HG02588 (cell line): ENCODE data around the gene FAM20B.

Source experiments
- ATAC-seq: cut with Tn5 transposase; IDR thresholded peaks from one replicate; pipeline ENCODE4 v1.9.1; 2021; ENCODE audit warnings: mild to moderate bottlenecking, moderate library complexity; ENCODE audit not compliant: unreplicated experiment

The FAM20B gene

DNA sequence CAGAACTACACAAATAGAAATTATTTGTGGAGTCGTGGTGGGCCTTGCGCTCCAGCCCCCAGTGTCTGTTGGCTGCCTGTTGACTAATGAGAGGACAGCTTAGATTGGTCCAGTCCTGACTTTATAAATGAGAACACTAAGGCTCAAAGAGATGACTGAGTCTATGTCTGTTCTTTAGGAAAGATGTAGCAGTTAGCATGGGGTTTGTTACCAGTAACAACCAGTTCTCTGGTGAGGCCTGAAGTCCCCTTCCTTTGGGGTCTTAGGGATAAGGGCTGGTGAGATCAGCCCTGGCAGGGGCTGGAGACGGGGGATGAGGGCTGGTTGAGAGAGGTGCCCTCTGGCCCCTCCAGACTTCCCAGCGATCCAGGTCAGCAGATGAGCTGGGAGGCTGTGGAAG is 65.2 kb downstream of the FAM20B start:
- ATAC-seq: no peak

DNA sequence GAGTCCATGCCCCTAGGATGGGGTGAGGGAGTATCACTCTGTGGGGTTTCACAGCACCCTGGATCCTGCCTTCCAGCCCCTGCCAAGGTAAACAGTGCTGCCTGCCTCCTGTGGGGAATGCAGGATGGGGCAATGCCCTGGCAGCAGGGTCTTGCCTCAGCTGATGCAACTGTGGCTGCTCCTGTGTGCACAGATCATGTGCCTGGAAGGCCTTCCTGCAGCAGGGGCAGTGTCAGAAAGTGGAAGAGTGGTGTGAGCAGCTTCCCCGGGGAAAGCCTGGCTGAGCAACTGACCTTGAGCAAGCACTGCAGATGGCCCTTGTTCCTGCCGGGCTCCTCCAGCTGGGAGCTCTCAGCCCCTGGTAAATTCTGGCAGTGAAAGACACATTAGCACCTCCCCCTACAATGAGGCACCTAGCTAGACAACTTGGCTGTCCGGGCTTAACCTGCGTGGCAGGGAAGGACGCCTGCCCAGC is 66.0 kb downstream of the FAM20B start:
- ATAC-seq: no peak

DNA sequence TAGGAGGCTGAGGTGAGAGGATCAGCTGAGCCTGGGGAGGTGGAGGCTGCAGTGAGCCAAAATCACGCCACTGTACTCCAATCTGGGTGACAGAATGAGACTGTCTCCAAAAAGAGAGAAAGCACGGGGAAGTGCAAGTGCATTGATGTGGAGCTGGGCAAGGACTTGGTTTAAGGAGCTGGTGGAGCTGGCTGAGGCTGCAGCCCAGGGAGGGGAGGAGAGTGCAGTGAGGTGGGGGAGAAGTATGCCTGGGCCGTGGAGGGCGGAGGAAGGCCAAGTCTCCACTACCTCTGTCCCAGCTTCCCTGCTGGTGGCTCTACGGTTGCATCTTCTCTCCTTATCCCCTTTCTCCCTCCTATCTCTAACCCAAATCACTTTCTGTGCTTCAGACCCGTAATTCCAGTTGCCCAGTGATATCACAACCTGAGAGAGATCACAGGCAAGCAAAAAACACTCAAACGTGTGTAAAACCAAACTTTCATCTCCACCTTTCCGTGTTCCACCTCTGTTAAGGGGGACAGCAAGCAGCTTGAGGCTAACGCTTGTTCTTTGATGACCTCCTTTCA is 67.3 kb downstream of the FAM20B start:
- ATAC-seq: no peak

DNA sequence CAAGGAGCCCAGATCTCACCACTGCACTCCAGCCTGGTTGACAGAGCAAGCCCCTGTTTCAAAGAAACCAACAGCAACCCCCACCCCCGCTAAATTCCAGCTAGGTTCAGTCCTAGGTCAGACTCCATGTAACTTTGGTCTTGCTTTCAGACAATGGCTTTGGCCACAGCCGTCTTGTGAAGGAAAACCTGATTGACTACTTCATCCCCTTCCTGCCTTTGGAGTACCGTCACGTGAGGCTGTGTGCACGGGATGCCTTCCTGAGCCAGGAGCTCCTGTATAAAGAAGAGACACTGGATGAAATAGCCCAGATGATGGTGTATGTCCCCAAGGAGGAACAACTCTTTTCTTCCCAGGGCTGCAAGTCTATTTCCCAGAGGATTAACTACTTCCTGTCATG is 69.1 kb downstream of the FAM20B start:
- ATAC-seq: no peak

DNA sequence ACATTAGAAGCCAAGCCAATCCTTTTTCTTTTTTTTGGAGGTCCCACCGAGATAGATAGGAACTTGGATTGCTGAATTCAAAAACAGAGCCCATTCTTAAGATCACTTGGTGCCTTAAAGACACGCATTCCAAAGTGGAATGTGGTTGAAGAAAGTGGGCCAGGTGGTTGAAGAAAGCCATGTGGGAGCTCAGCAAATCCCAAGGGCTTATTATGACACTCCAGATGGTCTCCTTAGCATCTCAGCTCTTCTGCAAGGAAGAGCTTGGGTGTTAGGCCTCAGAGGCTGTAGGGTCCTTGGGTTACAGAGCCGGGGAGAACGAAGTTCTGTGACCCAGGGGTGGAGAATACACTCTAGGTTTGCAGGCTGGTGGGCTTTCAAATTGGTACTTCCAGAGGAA is 69.7 kb downstream of the FAM20B start:
- no peak for ATAC-seq

DNA sequence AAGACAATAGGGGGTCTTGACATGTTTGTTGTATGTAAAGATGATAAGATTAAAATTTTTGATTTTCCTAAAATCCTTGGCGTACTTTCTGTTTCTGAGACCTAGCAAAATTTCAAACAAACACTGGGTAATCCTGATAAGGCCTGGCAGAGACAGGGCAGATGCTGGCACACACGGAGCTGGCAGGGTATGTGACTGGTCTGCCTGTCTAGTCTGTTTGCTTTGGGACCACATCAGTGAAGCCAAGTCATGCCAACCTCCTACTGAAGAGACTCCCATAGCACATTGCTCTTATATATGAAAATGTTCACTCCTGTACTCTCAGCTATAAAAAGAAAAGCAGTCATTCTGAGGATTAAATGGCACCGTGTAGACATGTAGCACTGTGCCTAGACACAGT is 70.2 kb downstream of the FAM20B start:
- ATAC-seq: no peak

DNA sequence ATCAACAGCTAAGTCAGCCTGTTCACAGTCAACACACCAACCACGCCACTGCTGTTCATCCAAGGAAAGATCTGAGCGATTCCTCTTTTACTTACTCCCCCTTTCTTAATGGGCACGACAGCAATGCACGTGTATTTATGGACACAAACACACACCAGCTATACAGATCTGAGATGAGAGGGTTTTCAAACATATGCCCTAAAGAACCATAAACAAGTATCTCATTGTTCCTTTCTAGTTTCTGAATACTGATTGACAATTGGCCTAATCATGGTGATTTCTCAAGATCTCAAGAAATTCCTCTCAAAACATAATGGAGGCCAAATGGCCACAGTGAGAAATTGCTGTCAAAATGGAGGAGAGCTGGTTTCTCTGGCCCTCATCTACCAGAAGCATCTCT is 74.2 kb downstream of the FAM20B start:
- ATAC-seq: no peak

DNA sequence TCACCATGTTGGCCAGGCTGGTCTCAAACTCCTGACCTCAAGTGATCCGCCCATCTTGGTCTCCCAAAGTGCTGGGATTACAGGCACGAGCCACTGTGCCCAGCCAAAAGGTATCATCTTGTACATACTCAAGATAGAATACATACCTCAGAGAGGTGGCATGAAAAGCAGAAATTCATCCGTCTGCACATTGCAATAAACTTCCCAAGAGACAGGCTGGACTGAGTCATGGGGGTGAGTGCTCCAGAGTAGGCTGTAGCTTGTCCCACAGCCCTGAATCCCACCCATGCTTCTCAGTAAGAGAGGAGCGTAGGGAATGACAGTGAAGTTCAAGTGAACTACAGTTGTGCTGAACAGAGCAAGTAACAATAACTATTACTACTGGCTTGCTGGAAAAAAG is 75.9 kb downstream of the FAM20B start:
- ATAC-seq: no peak

DNA sequence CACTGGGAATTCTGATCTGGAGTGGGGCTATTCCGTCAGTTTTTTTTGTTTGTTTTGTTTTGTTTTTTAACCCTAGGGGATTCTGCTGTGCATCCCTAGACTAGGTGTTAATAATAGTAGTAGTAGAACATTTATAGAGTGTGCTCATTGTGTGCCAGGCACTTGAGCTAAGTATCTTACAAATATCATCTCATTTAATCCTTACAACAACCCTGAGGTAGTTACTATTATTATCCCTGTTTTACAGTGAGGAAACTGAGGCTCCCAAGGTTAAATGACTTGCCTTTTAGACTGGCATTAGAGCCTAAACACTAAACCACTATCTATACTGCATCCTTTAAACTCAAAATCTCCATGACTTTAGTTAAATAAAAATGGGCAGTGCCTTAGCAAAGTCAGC is 78.3 kb downstream of the FAM20B start:
- ATAC-seq: no peak

DNA sequence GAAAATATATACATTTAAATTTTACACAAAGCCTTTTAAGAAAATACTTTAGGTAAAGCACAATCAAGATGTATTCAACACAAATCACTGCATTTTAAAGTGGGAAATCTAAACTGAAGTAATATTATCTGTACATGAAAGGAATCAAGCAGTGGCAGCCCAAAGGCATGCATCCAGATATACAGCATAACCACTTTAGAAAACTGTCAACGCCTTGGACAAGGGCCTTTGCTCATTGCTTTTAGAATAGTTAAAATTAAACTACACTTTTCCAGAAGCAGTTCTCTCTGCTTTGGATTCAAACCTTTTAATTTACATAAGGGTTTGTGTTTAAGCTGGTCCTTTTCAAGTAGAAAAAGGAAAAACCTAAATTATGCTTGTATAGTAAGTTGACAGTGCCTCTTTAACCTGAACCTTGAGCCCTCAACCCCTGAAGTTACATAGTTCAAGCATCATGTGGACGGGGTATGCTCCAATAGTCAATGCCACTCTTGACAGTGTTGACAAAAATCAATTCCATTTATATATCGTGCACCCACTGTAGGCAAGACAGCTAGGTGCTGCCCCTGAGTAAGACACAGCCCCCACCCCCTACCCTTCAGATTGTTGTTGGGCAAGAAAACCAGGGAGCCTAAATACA is 79.0 kb downstream of the FAM20B start:
- no peak for ATAC-seq

DNA sequence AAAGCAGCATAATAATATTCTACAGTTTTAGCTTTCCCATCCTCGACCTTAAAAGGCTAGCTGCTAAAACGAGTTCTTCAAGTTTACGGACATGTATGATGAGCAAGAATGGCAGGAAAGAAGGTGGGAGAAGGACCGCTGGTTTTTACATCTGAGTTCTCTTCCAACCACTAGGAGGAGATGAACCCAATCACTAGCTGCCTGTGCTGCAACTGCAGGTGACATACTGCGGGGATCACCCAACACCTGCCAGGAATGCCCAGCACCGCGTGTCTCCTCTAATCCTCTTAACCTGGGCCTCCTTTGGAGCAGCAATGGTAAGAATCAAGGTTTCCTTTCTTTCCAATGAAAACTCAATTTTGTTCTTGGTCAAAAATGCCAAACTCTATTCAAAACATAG is 79.7 kb downstream of the FAM20B start:
- ATAC-seq: no peak

DNA sequence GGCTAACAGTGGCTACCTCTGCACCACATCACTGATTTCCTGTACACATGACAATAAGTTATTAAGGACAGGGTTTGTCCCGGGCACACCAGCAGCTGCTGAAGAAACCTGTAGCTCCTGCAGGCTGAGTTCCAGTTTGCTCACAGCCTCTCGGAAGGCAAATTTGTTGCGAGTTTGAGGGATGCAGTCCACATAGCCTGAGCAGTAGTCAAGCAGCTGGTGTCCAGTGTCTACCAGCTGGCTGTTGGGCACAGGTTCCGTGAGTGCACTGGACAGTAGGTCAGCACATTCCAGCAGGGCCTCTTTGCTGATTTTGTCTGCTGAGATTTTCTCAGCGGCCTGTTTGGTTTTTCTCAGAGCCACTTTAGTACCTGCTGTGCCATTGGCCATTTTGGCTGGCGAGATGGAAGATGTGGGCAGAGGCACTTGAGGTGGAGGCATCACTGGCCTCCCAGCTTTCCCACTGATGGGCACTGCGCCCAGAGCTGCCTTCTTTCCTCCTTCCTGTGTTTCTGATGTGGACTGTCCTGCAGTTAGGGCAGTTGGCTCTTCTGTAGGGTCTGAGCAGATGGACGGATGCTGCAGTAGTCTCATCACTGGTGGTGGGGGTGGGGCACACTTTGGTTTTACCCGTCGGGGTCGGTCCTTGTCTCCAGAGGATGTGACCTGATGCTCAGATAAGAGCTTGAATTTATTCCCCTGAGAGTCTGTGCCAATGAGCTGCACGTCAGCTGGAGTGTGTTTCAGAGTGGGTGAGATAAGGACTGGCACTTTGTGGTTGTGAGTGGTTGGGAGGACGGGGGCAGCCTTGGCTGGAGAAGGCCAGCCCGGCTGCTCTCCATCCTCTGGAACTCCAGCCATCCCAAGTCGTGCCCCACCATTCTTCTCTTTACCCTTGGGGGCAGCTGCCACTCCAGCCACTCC is 82.3 kb downstream of the FAM20B start:
- no peak for ATAC-seq

DNA sequence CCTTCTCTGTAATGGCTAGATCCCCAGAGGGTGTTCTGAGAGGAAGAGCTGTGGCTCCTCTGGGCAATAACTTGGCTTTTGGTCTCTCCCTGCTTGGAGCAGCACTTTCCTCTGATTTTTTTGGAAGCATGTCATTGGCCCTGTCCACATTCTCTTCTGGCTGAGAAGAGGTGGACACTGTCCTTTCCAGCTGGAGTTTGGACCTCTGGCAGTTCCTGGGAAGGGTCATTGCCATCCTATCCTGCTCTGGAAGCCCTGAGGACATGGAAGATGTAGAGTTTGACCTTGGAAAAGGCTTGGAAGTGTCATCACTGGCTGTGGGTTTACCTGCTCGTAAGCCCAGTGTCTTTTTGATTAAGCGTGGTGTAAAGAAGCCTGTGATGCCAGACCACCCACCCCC is 83.0 kb downstream of the FAM20B start:
- no peak for ATAC-seq

DNA sequence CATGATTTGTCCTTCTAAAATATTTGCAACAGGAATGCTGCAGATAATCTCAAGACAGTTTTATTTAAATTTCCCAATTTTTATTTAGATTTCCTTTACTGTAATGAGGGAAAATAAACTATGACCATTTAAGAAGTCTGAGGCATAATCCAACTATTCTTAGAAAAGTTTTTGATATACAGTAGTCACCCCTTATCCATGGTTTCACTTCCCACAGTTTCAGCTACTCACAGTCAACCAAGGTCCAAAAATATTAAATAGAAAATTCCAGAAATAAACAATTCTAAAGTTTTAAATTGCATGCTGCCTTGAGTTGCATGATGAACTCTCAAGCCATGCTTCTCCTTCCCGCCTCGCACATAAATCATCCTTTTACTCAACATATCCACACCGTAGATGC is 89.5 kb downstream of the FAM20B start:
- no peak for ATAC-seq

DNA sequence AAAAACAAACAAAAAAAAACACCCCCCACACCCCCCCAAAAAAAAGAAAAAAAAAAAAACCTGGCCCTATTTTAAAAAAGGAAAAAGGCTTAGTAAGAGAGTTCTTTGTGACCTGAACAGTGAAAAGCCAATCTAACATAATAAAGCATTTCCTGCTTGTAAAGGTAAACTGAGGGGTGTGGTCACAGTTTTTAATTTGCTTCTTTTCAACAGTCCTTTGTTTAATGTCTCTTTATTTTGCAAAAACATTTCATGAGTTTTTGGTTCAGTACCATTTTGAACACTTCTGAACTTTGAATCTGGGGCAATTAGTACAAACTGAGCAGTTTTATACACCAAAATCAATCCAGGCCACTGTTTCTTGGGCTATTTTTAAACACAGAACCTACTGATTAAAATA is 93.8 kb downstream of the FAM20B start:
- no peak for ATAC-seq

DNA sequence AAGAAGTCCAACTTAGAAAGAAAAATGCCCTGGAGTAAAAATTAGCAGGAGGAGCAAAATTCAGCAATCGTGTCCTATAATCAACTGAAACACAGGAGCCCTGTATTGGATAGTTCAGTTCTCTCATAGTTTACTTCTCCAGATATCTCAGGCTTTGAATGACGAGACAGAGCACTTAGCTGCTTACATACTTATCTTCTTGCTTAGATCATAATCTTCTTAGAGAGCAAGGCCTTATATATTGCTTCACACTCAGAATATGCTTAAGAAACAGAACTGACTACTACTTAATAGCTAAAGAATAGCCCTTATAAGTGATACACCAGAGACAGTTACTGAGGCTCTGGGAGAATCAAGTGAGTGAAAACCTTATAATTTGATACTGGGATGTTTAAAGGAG is 95.0 kb downstream of the FAM20B start:
- ATAC-seq: no peak

DNA sequence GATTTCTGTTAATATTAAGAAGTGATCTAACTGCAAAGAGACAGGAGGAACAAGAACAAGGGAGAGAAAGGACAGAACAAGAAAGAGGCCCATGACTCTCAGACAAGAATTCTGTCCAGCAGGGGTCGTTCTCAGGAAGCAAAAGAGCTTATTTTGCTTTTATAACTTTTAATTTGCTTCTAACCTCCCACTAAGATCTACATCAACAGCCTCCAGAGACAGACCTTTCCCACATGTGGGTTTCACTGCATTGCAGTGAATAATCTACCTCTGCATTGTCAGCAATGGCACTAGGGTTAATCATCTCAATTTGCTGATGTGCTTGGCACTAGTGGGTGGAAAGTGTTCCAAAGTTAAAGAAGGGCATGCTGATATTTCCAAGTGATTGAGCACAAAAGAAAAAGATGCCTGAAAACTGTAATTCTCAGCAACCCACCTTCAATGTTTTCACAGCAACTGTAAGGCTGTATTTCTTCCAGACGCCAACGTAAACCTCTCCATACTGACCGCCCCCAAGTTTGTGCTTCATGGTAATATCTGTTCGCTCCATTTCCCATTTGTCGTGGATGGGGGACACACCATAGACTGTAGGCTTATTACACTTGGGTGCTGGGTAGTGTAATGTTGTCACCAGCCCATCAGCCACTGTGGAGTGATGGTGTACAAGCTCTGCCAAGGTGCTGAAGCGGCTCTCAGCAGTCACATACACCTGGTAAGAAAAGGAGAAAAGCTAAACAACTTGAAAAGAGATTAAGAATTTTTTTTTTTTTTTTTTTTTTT is 95.7 kb downstream of the FAM20B start:
- no peak for ATAC-seq

DNA sequence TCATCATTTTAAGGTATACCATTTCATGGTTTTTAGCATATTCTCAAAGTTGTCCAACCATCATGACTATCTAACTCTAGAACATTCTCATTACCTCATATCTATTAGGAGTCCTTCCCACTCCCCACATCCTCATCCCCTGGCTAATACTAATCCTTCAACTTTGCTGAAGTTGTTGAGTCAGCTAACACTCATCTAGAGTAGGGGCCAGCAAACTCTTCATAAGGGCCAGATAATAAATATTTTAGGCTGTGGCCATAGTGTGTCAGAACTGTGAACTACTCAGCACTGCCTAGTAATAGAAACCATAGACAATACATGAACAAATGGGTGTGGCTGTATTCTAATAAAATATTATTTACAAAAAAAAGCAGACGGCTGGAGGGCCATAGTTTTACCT is 99.2 kb downstream of the FAM20B start:
- ATAC-seq: no peak
